ENCODE data around the gene P2RX7. TPM values are rescaled to one million over a fixed set of nuclear protein-coding genes. Genes with fewer than 3 reads are reported as not detected.

Gene P2RX7
- total and polyA plus RNA-seq, 8 donors = 1.5 to 25.6 (median 2.1) TPM

DNA sequence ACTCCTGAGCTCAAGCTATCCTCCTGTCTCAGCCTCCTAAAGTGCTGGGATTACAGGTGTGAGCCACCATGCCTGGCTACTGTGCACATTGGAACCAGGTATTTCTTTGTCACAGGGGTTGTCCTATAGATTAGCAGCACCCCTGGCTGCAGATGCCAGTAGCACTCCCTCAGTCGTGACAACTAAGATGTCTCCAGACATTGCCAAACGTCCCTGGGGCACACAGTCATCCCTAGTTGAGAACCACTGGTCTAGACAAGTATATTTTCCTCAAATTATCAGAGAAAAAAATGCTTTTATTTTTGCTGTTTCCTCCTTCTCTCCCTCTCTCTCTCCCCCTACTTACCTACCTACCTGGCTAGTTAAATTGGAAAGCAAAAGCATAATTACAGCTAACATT is 17.9 kb upstream of the P2RX7 start:
- intact Hi-C loops (cut with DNase I) = no loop called here

DNA sequence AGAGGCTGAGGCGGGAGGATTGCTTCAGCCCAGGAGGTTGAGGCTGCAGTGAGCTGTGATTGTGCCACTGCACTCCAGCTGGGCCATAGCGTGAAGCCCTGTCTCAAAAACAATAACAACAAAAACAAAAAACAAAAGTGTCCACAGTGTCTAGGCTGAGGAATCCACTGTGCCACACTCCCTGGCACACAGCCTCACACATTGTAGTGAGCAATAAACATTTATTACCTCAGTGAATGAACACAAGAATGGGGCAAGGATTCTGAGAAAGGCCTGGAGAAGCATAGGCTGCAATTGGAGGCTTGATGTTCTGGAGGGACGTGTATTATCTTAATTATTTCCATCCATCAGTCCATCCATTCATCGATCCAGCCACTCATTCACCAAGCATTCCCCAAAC is 17.1 kb upstream of the P2RX7 start:
- H3K4me1 ChIP-seq = peaks cover 0 to 2% of the 10 kb centered on the region in 2 donors
- TF ChIP-seq, protein P1, sequence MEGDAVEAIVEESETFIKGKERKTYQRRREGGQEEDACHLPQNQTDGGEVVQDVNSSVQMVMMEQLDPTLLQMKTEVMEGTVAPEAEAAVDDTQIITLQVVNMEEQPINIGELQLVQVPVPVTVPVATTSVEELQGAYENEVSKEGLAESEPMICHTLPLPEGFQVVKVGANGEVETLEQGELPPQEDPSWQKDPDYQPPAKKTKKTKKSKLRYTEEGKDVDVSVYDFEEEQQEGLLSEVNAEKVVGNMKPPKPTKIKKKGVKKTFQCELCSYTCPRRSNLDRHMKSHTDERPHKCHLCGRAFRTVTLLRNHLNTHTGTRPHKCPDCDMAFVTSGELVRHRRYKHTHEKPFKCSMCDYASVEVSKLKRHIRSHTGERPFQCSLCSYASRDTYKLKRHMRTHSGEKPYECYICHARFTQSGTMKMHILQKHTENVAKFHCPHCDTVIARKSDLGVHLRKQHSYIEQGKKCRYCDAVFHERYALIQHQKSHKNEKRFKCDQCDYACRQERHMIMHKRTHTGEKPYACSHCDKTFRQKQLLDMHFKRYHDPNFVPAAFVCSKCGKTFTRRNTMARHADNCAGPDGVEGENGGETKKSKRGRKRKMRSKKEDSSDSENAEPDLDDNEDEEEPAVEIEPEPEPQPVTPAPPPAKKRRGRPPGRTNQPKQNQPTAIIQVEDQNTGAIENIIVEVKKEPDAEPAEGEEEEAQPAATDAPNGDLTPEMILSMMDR (IDR thresholded peaks at IDR 0.05) = no peak
- no peaks in the 10 kb centered on the region for H3K36me3 ChIP-seq
- H3K9me3 ChIP-seq = no peaks in the 10 kb centered on the region
- H3K4me3 ChIP-seq = no peak overlapping the region
- intact Hi-C loops (cut with DNase I) = no loop called here
- DNase-seq (no peak), ATAC-seq (no peak)
- no peak overlapping the region for H3K27ac ChIP-seq
- no peaks in the 10 kb centered on the region for H3K27me3 ChIP-seq

More for the DNA sequence above, 17.9 kb upstream of the P2RX7 start:
- no peak for ATAC-seq
- Histone ChIP-seq H3K27me3 (no peaks in the 10 kb centered on the region), H3K9me3 (no peaks in the 10 kb centered on the region), H3K4me1 (peaks cover 0 to 10% of the 10 kb centered on the region in 2 donors), H3K27ac (no peak overlapping the region), H3K36me3 (no peaks in the 10 kb centered on the region), H3K4me3 (no peak overlapping the region)
- no peak for DNase-seq
- TF ChIP-seq, protein P1 (IDR thresholded peaks at IDR 0.05) = no peak

DNA sequence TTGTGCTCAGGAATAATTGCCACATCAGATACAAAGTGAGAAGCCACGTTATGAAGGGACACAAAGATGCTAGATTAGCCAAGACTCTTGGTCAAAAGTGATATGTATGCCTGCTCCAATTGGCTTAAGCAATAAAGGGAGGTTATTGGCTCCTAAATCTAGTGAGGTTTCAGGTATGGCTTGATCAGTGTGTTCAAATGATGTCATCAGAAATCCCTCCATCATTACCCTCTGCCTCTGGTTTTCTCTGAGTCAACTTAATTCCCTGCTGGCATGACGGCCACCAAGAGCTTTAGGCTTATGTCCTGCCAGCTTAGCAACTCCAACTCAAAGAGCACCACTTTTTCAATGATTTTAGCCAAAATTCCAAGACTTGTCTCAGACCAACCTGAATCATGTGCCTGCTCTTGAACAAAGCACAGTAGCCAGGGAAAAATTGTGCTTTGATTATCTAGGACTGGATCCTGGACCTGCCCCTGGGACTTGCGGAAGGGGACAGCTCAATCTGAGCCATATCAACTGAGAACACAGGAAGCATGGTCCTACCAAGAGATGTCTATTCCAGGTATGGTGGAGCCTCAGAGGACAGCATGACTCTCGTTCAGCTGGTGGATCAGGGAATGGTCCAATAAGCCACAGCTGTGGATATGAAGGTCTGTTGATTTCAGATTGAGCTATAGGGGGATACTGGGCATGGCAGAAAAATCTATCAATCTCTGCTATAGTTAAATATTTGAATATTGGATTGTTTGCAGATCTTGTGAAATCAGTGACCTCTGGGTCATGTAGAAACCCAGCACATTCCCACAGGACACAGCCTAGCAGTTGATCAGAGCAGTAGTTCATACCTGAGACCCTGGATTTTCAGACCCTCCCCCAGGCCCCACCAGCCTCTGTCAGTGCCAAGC is 16.1 kb upstream of the P2RX7 start:
- no peaks in the 10 kb centered on the region for H3K9me3 ChIP-seq
- no peaks in the 10 kb centered on the region for H3K4me1 ChIP-seq
- H3K4me3 ChIP-seq = no peak overlapping the region
- no peak overlapping the region for H3K27ac ChIP-seq
- H3K27me3 ChIP-seq = no peaks in the 10 kb centered on the region
- intact Hi-C loops (cut with DNase I) = no loop called here
- no peak for DNase-seq
- TF ChIP-seq, protein P1 (IDR thresholded peaks at IDR 0.05) = no peak
- ATAC-seq = no peak
- no peaks in the 10 kb centered on the region for H3K36me3 ChIP-seq

DNA sequence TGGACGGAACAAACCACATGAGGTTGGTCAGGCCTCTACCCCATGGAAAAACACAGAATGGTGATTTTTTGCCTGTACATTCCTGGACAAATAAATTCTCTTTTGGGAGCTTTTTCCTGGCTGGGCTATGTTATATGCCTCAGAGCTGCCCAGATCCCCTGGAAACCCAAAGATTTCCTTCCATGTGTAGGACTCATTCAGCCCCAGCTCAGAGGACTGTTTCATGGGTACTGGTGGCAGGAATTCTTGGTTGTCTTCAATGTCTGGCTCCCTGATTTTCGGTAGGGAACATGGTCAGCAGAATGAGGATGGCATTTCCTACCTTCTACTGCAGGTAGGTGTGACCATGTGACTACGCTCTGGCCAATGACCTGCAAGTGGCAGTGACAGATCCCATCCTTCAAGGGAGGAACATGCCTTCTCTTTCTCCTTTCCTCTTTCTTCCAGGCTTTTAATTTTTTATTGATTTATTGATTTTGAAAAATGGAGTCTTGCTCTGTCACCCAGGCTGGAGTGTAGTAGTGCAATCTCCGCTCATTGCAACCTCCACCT is 15.4 kb upstream of the P2RX7 start:
- no peaks in the 10 kb centered on the region for H3K36me3 ChIP-seq
- TF ChIP-seq, protein P1 (IDR thresholded peaks at IDR 0.05) = no peak
- no peak overlapping the region for H3K27ac ChIP-seq
- no peaks in the 10 kb centered on the region for H3K27me3 ChIP-seq
- H3K9me3 ChIP-seq = no peaks in the 10 kb centered on the region
- DNase-seq (no peak), ATAC-seq (no peak)
- H3K4me3 ChIP-seq = no peak overlapping the region
- intact Hi-C loops (cut with DNase I) = no loop called here
- no peaks in the 10 kb centered on the region for H3K4me1 ChIP-seq

DNA sequence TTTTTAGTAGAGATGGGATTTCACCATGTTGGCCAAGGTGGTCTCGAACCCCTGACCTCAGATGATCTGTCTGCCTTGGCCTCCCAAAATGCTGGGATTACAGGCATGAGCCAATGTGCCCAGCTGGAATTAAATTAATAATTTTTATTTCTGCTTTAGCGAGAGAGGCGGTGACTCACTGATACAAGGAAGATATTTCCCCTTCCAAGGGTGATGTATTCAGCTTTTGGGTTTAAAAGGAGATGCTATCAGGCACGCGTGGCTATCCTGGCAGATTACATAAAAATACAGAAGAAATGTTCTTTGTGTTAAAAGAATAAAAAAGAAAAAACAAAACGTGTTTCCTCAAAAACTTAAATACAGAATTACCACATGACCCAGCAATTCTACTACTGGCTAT is 12.4 kb upstream of the P2RX7 start:
- no peaks in the 10 kb centered on the region for H3K36me3 ChIP-seq
- H3K4me1 ChIP-seq = no peaks in the 10 kb centered on the region
- H3K27ac ChIP-seq = no peak overlapping the region
- no peaks in the 10 kb centered on the region for H3K9me3 ChIP-seq
- no peak for DNase-seq
- H3K27me3 ChIP-seq = no peaks in the 10 kb centered on the region
- no peak for ATAC-seq
- intact Hi-C loops (cut with DNase I) = no loop called here
- TF ChIP-seq, protein P1 (IDR thresholded peaks at IDR 0.05) = no peak
- no peak overlapping the region for H3K4me3 ChIP-seq

Data from left lung (tissue), 10 donors.